ENCODE results near the gene DBF4. TPM values are rescaled to one million over a fixed set of nuclear protein-coding genes. Genes with fewer than 3 reads are reported as not detected.

DBF4 gene
- total RNA-seq, 1 experiment from 2014 or later = 55.4 TPM

DNA sequence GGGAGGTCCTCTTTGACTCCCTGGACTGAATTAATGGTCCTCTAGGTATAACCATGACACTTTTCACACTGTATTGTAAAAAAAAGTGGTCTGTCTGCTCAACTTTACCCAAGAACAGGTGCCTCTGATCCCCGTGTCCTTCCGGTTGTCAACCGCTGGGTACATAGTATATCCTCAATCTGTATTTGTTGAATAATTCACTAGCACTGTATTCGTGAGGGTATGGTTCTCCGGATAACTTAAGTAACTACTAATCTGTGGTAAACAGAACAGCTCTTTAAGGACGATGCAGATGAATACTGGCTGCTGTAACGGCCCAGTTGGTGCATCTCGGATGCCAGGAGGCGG lies 57.3 kb downstream of the DBF4 start (continued):
- TF ChIP-seq, protein P1, sequence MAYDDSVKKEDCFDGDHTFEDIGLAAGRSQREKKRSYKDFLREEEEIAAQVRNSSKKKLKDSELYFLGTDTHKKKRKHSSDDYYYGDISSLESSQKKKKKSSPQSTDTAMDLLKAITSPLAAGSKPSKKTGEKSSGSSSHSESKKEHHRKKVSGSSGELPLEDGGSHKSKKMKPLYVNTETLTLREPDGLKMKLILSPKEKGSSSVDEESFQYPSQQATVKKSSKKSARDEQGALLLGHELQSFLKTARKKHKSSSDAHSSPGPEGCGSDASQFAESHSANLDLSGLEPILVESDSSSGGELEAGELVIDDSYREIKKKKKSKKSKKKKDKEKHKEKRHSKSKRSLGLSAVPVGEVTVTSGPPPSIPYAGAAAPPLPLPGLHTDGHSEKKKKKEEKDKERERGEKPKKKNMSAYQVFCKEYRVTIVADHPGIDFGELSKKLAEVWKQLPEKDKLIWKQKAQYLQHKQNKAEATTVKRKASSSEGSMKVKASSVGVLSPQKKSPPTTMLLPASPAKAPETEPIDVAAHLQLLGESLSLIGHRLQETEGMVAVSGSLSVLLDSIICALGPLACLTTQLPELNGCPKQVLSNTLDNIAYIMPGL (CRISPR knock-in tag; IDR thresholded peaks at IDR 0.05) = no peak
- TF ChIP-seq ZBTB21 (CRISPR knock-in tag; IDR thresholded peaks at IDR 0.05; ENCODE audit: borderline replicate concordance) (no peak), IRF2 (CRISPR knock-in tag; IDR thresholded peaks at IDR 0.05; ENCODE audit: borderline replicate concordance, low read depth) (no peak), ZNF138 (CRISPR knock-in tag; conservative IDR thresholded peaks at IDR 0.05) (no peak), ELF4 (CRISPR knock-in tag; IDR thresholded peaks at IDR 0.05; ENCODE audit: low read depth) (no peak), ZNF232 (CRISPR knock-in tag; IDR thresholded peaks at IDR 0.05) (no peak), NR3C1 (CRISPR knock-in tag; conservative IDR thresholded peaks at IDR 0.05; ENCODE audit: low read depth) (no peak), ZNF396 (CRISPR knock-in tag; IDR thresholded peaks at IDR 0.05; ENCODE audit: borderline replicate concordance) (no peak)
- TF ChIP-seq, protein P2, sequence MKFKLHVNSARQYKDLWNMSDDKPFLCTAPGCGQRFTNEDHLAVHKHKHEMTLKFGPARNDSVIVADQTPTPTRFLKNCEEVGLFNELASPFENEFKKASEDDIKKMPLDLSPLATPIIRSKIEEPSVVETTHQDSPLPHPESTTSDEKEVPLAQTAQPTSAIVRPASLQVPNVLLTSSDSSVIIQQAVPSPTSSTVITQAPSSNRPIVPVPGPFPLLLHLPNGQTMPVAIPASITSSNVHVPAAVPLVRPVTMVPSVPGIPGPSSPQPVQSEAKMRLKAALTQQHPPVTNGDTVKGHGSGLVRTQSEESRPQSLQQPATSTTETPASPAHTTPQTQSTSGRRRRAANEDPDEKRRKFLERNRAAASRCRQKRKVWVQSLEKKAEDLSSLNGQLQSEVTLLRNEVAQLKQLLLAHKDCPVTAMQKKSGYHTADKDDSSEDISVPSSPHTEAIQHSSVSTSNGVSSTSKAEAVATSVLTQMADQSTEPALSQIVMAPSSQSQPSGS (CRISPR knock-in tag; IDR thresholded peaks at IDR 0.05; ENCODE audit: borderline replicate concordance, low read depth) = no peak

DNA sequence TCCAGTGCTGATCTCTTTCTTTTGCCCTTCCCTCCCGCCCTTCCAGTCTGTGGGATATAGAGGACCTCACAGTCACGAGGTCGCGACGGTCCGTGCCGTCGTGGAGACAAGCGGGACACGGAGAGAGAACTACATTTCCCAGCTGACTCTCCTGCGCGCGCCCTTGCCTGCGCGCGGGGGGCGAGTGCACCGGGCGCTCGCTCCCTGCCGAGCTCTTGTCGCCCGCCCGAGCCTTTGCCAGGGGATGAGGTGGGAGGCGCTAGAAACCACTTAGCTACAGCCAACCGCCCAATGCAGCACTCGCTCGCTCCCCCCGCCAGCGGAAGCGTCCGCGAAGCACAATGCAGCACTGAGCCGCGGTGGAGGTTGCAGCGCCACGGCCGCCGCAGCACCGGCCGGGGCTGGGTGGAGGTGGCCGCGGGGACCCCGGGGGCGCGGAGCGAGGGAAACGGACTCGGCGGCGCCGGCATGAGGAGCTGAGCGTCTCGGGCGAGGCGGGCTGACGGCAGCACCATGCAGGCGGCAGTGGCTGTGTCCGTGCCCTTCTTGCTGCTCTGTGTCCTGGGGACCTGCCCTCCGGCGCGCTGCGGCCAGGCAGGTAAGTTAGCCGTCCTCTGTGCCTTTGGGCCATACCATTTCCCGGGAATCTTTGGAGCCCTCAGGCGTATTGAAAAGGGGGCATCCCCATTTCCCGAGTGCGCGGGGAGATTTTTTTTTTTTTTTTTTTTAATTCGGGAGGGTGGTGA lies 57.8 kb downstream of the DBF4 start, which contains the start of gene ADAM22:
ADAM22 (plus strand) TSS at position 299 of the 746 bp plus-strand sequence; CDS start at position 514, 215 bp downstream.
- ChIA-PET CTCF (interaction anchor here (0.5 to 2.0 kb wide), 11 partner anchors 8 to 284 kb away, joined by 3 to 15 read pairs (median 3); no protein-coding TSS in a partner anchor), POLR2A (interaction anchor here (0.5 to 2.0 kb wide), 6 partner anchors 14 to 781 kb away, joined by 3 to 10 read pairs (median 4); partner anchors contain the start of genes DBF4 and SLC25A40)
- Mint-ChIP-seq H3K27ac (peak within 1 kb of the TSS; percentile 86), H3K4me3 (peak within 1 kb of the TSS; percentile 91), H3K4me1 (peaks cover 8% of the 10 kb centered on the region), H3K27me3 (ENCODE audit: low read depth) (peaks cover 16% of the 10 kb centered on the region), H3K9me3 (no peaks in the 10 kb centered on the region), H3K36me3 (peaks cover 11% of the 10 kb centered on the region)
- DNase-seq (ENCODE audit: low spot score) (peak; percentile 90), ATAC-seq (peak; percentile 95)
- 0 out of 2 replicates have a peak, but pooled peaks have one; percentile 23 for TF ChIP-seq ELF4 (CRISPR knock-in tag; IDR thresholded peaks at IDR 0.05; ENCODE audit: low read depth)
- TF ChIP-seq CBFB (CRISPR knock-in tag; IDR thresholded peaks at IDR 0.05; ENCODE audit: low read depth) = peak; percentile 38; the same call in 1 of the 2 replicates
- TF ChIP-seq FOXP1 (CRISPR knock-in tag; IDR thresholded peaks at IDR 0.05; ENCODE audit: borderline replicate concordance) = peak; percentile 89; the same call in 1 of the 2 replicates
- TF ChIP-seq SOX15 (CRISPR knock-in tag; IDR thresholded peaks at IDR 0.05) = no peak
- TF ChIP-seq, protein P3, sequence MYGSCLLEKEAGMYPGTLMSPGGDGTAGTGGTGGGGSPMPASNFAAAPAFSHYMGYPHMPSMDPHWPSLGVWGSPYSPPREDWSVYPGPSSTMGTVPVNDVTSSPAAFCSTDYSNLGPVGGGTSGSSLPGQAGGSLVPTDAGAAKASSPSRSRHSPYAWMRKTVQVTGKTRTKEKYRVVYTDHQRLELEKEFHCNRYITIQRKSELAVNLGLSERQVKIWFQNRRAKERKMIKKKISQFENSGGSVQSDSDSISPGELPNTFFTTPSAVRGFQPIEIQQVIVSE (CRISPR knock-in tag; IDR thresholded peaks at IDR 0.05; ENCODE audit: borderline replicate concordance) = no peak
- TF ChIP-seq, protein P4, sequence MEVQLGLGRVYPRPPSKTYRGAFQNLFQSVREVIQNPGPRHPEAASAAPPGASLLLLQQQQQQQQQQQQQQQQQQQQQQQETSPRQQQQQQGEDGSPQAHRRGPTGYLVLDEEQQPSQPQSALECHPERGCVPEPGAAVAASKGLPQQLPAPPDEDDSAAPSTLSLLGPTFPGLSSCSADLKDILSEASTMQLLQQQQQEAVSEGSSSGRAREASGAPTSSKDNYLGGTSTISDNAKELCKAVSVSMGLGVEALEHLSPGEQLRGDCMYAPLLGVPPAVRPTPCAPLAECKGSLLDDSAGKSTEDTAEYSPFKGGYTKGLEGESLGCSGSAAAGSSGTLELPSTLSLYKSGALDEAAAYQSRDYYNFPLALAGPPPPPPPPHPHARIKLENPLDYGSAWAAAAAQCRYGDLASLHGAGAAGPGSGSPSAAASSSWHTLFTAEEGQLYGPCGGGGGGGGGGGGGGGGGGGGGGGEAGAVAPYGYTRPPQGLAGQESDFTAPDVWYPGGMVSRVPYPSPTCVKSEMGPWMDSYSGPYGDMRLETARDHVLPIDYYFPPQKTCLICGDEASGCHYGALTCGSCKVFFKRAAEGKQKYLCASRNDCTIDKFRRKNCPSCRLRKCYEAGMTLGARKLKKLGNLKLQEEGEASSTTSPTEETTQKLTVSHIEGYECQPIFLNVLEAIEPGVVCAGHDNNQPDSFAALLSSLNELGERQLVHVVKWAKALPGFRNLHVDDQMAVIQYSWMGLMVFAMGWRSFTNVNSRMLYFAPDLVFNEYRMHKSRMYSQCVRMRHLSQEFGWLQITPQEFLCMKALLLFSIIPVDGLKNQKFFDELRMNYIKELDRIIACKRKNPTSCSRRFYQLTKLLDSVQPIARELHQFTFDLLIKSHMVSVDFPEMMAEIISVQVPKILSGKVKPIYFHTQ (CRISPR knock-in tag; IDR thresholded peaks at IDR 0.05) = no peak
- TF ChIP-seq, protein P5, sequence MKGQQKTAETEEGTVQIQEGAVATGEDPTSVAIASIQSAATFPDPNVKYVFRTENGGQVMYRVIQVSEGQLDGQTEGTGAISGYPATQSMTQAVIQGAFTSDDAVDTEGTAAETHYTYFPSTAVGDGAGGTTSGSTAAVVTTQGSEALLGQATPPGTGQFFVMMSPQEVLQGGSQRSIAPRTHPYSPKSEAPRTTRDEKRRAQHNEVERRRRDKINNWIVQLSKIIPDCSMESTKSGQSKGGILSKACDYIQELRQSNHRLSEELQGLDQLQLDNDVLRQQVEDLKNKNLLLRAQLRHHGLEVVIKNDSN (CRISPR knock-in tag; IDR thresholded peaks at IDR 0.05) = no peak
- TF ChIP-seq NFE2L1 (CRISPR knock-in tag; IDR thresholded peaks at IDR 0.05) = 0 out of 2 replicates have a peak, but pooled peaks have one; percentile 49
- TF ChIP-seq, protein P6, sequence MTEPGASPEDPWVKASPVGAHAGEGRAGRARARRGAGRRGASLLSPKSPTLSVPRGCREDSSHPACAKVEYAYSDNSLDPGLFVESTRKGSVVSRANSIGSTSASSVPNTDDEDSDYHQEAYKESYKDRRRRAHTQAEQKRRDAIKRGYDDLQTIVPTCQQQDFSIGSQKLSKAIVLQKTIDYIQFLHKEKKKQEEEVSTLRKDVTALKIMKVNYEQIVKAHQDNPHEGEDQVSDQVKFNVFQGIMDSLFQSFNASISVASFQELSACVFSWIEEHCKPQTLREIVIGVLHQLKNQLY (CRISPR knock-in tag; IDR thresholded peaks at IDR 0.05) = no peak
- no peak for TF ChIP-seq ZNF263 (CRISPR knock-in tag; IDR thresholded peaks at IDR 0.05; ENCODE audit: low read depth)
- TF ChIP-seq PRRX2 (CRISPR knock-in tag; IDR thresholded peaks at IDR 0.05) = no peak
- no peak for TF ChIP-seq RORB (CRISPR knock-in tag; IDR thresholded peaks at IDR 0.05)
- TF ChIP-seq ZNF423 (CRISPR knock-in tag; IDR thresholded peaks at IDR 0.05) = peak; percentile 42; the same call in 1 of the 2 replicates
- peak; percentile 69 for TF ChIP-seq GABPB1 (CRISPR knock-in tag; IDR thresholded peaks at IDR 0.05)
- TF ChIP-seq TEAD4 (CRISPR knock-in tag; IDR thresholded peaks at IDR 0.05) = no peak; the same call in 1 of the 2 replicates
- TF ChIP-seq ZNF121 (CRISPR knock-in tag; IDR thresholded peaks at IDR 0.05) = no peak
- TF ChIP-seq, protein P7, sequence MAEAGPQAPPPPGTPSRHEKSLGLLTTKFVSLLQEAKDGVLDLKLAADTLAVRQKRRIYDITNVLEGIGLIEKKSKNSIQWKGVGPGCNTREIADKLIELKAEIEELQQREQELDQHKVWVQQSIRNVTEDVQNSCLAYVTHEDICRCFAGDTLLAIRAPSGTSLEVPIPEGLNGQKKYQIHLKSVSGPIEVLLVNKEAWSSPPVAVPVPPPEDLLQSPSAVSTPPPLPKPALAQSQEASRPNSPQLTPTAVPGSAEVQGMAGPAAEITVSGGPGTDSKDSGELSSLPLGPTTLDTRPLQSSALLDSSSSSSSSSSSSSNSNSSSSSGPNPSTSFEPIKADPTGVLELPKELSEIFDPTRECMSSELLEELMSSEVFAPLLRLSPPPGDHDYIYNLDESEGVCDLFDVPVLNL (CRISPR knock-in tag; IDR thresholded peaks at IDR 0.05; ENCODE audit: borderline replicate concordance, low read depth) = no peak
- TF ChIP-seq ZNF416 (CRISPR knock-in tag; IDR thresholded peaks at IDR 0.05) = peak; percentile 46; the same call in 1 of the 2 replicates
- TF ChIP-seq FOXK1 (CRISPR knock-in tag; IDR thresholded peaks at IDR 0.05) = peak; percentile 69
- TF ChIP-seq SMAD4 (CRISPR knock-in tag; IDR thresholded peaks at IDR 0.05) = no peak
